Sciatic nerve (tissue), 2 donors: ENCODE results near the gene CELA2A. TPM values are rescaled to one million over a fixed set of nuclear protein-coding genes. Genes with fewer than 3 reads are reported as not detected.

Source experiments
- ATAC-seq: fragments of 200-7000 bp; cut with Tn5 transposase; one replicate; pipeline ENCODE4 v1.9.1; 2020; ENCODE audit warnings: mild to moderate bottlenecking, moderate library complexity
- DNase-seq: peaks from one replicate; pipeline ENCODE4 v3.0.0-alpha.2; 2020; ENCODE audit warnings: low spot score
- intact Hi-C: fragments of 100-400 bp; cut with DNase I; formaldehyde crosslinking; loops from one replicate; pipeline ENCODE4 v1.14.2; 2022
- total RNA-seq: library from RNA; stranded (reverse); fragmentation: NEBNext Ultra II Directional; extraction: Animal tissue kit (Norgen Biotek cat#: 25700); gene quantifications from one replicate; pipeline ENCODE4 v1.2.1, GENCODE V29; 2021
- donor health status: DM: no; HTN: no; CAD: no.
- donor health status: DM: no; HTN: no; CAD: no.

CELA2A gene
- total RNA-seq, 1 donor from 2014 or later: 0.94 TPM

- ATAC-seq: no peak
- intact Hi-C loops: no loop called here
Measured at GRCh38 chr1:15439325-15439724, 17.2 kb upstream of the CELA2A start.

GRCh38 chr1:15440357-15440756 is 16.2 kb upstream of the CELA2A start:
- ATAC-seq: no peak
- intact Hi-C loops: no loop called here
- no peak for DNase-seq

More at GRCh38 chr1:15439325-15439724, 17.2 kb upstream of the CELA2A start:
- no peak for DNase-seq

GRCh38 chr1:15441247-15441646 is 15.3 kb upstream of the CELA2A start:
- DNase-seq (no peak), ATAC-seq (no peak)
- intact Hi-C loops: no loop called here

GRCh38 chr1:15442119-15442518 is 14.4 kb upstream of the CELA2A start:
- ATAC-seq: no peak
- no peak for DNase-seq
- intact Hi-C loops: no loop called here

GRCh38 chr1:15442759-15443158 is 13.8 kb upstream of the CELA2A start:
- DNase-seq: no peak
- intact Hi-C loops: no loop called here
- ATAC-seq: no peak

GRCh38 chr1:15443281-15443680 is 13.3 kb upstream of the CELA2A start:
- no peak for ATAC-seq

GRCh38 chr1:15444468-15445389 is 11.8 kb upstream of the CELA2A start:
- ATAC-seq: no peak
- no peak for DNase-seq
- intact Hi-C loops: no loop called here

More at GRCh38 chr1:15443281-15443680, 13.3 kb upstream of the CELA2A start:
- no peak for DNase-seq
- intact Hi-C loops: no loop called here

GRCh38 chr1:15445390-15446122 is 11.0 kb upstream of the CELA2A start:
- intact Hi-C loops: no loop called here
- DNase-seq: no peak
- ATAC-seq: no peak

GRCh38 chr1:15446212-15446611 is 10.3 kb upstream of the CELA2A start:
- DNase-seq: no peak
- intact Hi-C loops: no loop called here
- ATAC-seq: no peak

- ATAC-seq: no peak
- DNase-seq: no peak
- intact Hi-C loops: no loop called here
Measured at GRCh38 chr1:15448877-15449462, 7.6 kb upstream of the CELA2A start.

- no peak for ATAC-seq
- intact Hi-C loops: no loop called here
Measured at GRCh38 chr1:15449567-15449966, 7.0 kb upstream of the CELA2A start.

GRCh38 chr1:15451014-15451722 is 5.4 kb upstream of the CELA2A start:
- intact Hi-C loops: no loop called here
- ATAC-seq (no peak), DNase-seq (no peak)

More at GRCh38 chr1:15449567-15449966, 7.0 kb upstream of the CELA2A start:
- DNase-seq: no peak

- DNase-seq: no peak
- intact Hi-C loops: no loop called here
Measured at GRCh38 chr1:15452216-15452615, 4.3 kb upstream of the CELA2A start.

GRCh38 chr1:15452866-15453571 is 3.5 kb upstream of the CELA2A start:
- no peak for DNase-seq
- intact Hi-C loops: no loop called here
- no peak for ATAC-seq

More at GRCh38 chr1:15452216-15452615, 4.3 kb upstream of the CELA2A start:
- no peak for ATAC-seq

- intact Hi-C loops: no loop called here
- ATAC-seq: no peak
- no peak for DNase-seq
Measured at GRCh38 chr1:15453734-15454133, 2.8 kb upstream of the CELA2A start.

GRCh38 chr1:15454256-15454655 is 2.3 kb upstream of the CELA2A start:
- DNase-seq (no peak), ATAC-seq (no peak)
- intact Hi-C loops: no loop called here

- ATAC-seq (no peak), DNase-seq (no peak)
- intact Hi-C loops: no loop called here
Measured at GRCh38 chr1:15455522-15455921, 1.0 kb upstream of the CELA2A start.

GRCh38 chr1:15457585-15457984 is 1.1 kb downstream of the CELA2A start:
- DNase-seq: no peak
- ATAC-seq: no peak
- intact Hi-C loops: no loop called here
